Activated gamma-delta T cell (primary cell): ENCODE data around the gene PLP2.

Experiments
- DNase-seq: peaks from one replicate; lab custom pipeline; 2025; lab: John Stamatoyannopoulos, UW

Gene PLP2

GRCh38 chrX:49209434-49210251 is 37.9 kb downstream of the PLP2 start:
- DNase-seq = no peak

GRCh38 chrX:49210406-49210805 is 38.7 kb downstream of the PLP2 start:
- DNase-seq = no peak

GRCh38 chrX:49211074-49211473 is 39.4 kb downstream of the PLP2 start:
- no peak for DNase-seq

- no peak for DNase-seq
These were observed 40.5 kb downstream of the PLP2 start for GRCh38 chrX:49212209-49212608.

- no peak for DNase-seq
These were observed 41.2 kb downstream of the PLP2 start for GRCh38 chrX:49212861-49213260.

GRCh38 chrX:49214416-49214815 is 42.7 kb downstream of the PLP2 start:
- no peak for DNase-seq

- DNase-seq = no peak
These were observed 43.4 kb downstream of the PLP2 start for GRCh38 chrX:49214996-49215526.

GRCh38 chrX:49220100-49220499 is 48.4 kb downstream of the PLP2 start:
- no peak for DNase-seq

- no peak for DNase-seq
These were observed 50.2 kb downstream of the PLP2 start for GRCh38 chrX:49221868-49222267.
